ENCODE data around the gene SLC4A11. TPM values are rescaled to one million over a fixed set of nuclear protein-coding genes. Genes with fewer than 3 reads are reported as not detected.
A peak's percentile ranks its signal among the peaks of the same experiment; 100 is the strongest.
"Not testable (repeated sequence)": the region's sequence is repeated elsewhere in the genome, so short reads cannot be mapped to it uniquely, and the experiment has no call there.

The SLC4A11 gene
- total RNA-seq, 1 donor from 2014 or later, result 3.2 TPM

DNA sequence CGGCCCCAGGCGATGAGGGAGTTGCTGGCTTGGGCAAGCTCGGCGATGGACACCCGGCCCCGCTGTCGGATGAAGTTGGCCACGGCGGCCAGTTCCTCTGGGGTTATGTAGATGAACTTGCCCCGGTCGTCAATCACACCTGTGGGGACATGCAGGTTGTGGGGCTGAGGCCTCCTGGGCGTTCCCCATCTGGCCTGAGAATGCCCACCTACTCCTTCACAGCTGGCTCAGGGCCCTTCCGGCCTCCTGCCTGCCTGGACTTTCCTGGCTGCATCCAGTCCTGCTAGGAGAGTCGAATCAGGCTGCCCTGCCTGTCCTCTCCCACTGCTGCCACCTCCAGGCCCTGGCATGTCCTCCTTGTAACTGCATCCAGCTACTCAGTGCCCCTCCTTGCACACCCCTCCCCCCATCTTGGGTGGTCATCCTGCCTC lies 48.3 kb downstream of the SLC4A11 start:
- FAIRE-seq (no peak), DNase-seq (ENCODE audit: low read depth) (no peak)
- Histone ChIP-seq H3K4me3 (ENCODE audit: low read depth, low read length) (no peak overlapping the region), H3K27me3 (ENCODE audit: control insufficient read depth, insufficient read depth, low read length) (no peaks in the 10 kb centered on the region), H3K36me3 (ENCODE audit: control insufficient read depth, insufficient read depth, low read length) (peaks cover 40% of the 10 kb centered on the region)
- TF ChIP-seq, protein P1, sequence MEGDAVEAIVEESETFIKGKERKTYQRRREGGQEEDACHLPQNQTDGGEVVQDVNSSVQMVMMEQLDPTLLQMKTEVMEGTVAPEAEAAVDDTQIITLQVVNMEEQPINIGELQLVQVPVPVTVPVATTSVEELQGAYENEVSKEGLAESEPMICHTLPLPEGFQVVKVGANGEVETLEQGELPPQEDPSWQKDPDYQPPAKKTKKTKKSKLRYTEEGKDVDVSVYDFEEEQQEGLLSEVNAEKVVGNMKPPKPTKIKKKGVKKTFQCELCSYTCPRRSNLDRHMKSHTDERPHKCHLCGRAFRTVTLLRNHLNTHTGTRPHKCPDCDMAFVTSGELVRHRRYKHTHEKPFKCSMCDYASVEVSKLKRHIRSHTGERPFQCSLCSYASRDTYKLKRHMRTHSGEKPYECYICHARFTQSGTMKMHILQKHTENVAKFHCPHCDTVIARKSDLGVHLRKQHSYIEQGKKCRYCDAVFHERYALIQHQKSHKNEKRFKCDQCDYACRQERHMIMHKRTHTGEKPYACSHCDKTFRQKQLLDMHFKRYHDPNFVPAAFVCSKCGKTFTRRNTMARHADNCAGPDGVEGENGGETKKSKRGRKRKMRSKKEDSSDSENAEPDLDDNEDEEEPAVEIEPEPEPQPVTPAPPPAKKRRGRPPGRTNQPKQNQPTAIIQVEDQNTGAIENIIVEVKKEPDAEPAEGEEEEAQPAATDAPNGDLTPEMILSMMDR (IDR thresholded peaks at IDR 0.05; ENCODE audit: insufficient read depth, low read length, severe bottlenecking), result no peak

DNA sequence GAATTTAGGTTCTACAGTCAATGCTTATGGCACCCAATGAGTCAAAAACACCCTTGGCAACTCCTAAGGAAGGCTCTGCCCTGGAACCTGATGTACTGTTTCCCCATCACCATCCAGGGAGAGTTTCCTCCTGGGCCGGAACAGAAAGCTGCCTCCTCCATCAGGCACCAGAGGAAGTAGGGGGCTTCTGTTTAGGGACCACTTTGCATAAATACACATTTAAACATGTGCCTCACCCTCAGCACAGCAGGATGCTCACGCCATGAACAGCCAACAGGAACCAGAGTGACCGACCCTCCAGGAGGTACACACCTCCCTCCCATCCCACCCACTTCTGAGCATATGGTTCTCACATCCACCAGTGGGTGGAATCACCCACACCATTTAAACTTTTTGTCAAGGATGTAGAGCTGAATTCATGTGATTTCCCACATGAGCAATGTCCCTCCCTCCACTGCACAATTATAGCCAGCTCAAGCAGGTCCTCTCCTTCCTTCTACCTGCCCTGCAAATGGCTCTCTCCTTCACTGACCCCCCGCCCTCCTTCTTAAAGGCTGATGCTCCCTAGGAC lies 49.3 kb downstream of the SLC4A11 start:
- peaks cover 31% of the 10 kb centered on the region for H3K36me3 ChIP-seq (ENCODE audit: control insufficient read depth, insufficient read depth, low read length)
- FAIRE-seq (no peak), DNase-seq (ENCODE audit: low read depth) (no peak)
- TF ChIP-seq, protein P1 (IDR thresholded peaks at IDR 0.05; ENCODE audit: insufficient read depth, low read length, severe bottlenecking), result no peak
- H3K4me3 ChIP-seq (ENCODE audit: low read depth, low read length), result no peak overlapping the region
- H3K27me3 ChIP-seq (ENCODE audit: control insufficient read depth, insufficient read depth, low read length), result no peaks in the 10 kb centered on the region

DNA sequence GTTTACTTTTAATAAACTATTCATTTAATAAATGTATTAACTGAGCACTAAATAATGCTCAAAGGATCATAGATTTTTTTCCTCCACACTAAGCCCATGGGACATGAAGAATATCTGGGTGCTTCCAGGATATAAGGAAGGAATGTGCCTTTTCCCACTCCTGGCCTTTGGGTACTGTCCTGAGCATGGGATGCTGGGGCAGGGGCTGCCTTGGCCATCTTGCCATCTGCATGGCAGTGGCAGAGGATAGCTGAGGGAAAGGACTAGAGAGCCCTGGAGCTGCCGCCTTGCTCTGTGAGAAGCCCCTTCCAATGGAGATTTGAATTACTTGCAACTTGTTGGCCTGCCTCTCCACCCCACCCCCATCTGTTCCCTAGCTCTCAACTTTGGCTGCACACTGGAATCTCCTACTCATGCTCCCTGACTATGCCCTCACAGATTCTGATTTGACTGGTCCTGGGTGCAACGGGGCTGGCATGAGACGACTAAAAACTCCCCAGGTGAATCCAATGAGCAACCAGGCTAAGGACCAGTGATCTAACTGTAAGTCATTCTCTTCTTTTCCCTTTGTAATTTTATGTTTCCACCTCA lies 50.1 kb downstream of the SLC4A11 start:
- TF ChIP-seq, protein P1 (IDR thresholded peaks at IDR 0.05; ENCODE audit: insufficient read depth, low read length, severe bottlenecking), result no peak
- H3K36me3 ChIP-seq (ENCODE audit: control insufficient read depth, insufficient read depth, low read length), result peaks cover 24% of the 10 kb centered on the region
- FAIRE-seq, result no peak

DNA sequence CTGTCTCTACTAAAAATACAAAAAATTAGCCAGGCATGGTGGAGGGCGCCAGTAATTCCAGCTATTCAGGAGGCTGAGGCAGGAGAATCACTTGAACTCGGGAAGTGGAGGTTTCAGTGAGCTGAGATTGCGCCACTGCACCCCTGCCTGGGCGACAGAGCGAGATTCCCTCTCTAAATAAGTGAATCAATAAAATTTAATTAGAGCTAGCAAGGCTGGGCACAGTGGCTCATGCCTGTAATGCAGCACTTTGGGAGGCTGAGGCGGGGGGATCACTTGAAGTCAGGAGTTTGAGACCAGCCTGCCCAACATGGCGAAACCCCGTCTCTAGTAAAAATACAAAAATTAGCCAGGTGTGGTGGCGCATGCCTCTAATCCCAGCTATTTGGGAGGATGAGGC lies 51.1 kb downstream of the SLC4A11 start:
- peaks cover 20% of the 10 kb centered on the region for H3K36me3 ChIP-seq (ENCODE audit: control insufficient read depth, insufficient read depth, low read length)
- not testable (repeated sequence) for FAIRE-seq; H3K27me3 ChIP-seq (ENCODE audit: control insufficient read depth, insufficient read depth, low read length); H3K4me3 ChIP-seq (ENCODE audit: low read depth, low read length); DNase-seq (ENCODE audit: low read depth)

More for the DNA sequence above, 50.1 kb downstream of the SLC4A11 start:
- H3K4me3 ChIP-seq (ENCODE audit: low read depth, low read length), result no peak overlapping the region
- DNase-seq (ENCODE audit: low read depth), result no peak
- H3K27me3 ChIP-seq (ENCODE audit: control insufficient read depth, insufficient read depth, low read length), result no peaks in the 10 kb centered on the region

DNA sequence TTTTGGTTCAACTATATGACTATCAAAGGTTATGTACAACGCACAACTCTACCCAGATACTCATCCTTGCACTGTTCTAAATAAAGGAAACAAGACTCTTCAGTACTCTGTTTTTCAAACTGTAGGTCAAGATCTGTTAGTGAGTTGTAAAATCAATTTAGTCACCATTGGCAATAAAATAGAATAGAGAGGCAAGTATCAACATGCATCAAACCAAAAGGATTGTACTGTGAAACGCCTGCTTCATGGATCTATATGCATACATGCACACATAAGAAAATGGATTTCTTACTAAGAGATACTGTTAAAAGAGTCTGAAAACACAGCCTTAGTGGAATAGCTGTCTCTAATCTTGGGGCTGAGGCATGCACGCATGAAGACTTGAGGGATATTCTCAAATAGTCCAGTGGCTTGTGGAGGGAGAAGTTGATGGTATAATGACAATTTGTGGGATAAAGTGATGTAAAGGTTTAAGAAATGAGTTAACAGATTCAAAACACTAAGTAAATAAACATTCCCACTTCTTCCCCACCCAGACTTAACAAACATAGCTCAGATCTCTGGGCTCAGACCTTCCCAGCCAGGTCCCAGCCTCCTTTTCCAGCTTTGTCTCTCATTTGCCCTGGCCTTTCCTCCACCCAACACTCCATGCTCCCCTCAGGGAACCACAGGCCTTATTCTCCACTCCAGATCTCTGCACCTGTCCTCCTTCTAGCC lies 54.9 kb downstream of the SLC4A11 start:
- TF ChIP-seq, protein P1 (IDR thresholded peaks at IDR 0.05; ENCODE audit: insufficient read depth, low read length, severe bottlenecking), result no peak
- no peak overlapping the region for H3K4me3 ChIP-seq (ENCODE audit: low read depth, low read length)
- no peaks in the 10 kb centered on the region for H3K36me3 ChIP-seq (ENCODE audit: control insufficient read depth, insufficient read depth, low read length)
- H3K27me3 ChIP-seq (ENCODE audit: control insufficient read depth, insufficient read depth, low read length), result no peaks in the 10 kb centered on the region
- DNase-seq (ENCODE audit: low read depth) (peak; percentile 65), FAIRE-seq (no peak)

DNA sequence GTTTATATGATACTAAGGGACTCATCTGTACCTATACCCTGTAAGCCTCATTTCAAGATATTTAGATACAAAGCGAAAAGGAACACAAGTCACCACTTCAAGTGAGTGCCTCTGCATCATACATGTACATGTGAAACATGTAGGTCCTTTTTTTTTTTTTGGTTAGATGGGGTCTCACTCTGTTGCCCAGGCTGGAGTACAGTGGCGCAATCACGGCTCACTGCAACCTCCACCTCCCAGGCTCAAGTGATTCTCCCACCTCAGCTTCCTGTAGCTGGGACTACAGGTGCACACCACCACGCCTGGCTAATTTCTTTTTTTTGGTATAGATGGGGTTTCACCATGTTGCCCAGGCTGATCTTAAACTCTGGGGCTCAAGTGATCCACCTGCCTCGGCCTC lies 56.6 kb downstream of the SLC4A11 start:
- not testable (repeated sequence) for FAIRE-seq; H3K36me3 ChIP-seq (ENCODE audit: control insufficient read depth, insufficient read depth, low read length)

More for the DNA sequence above, 56.6 kb downstream of the SLC4A11 start:
- not testable (repeated sequence) for H3K4me3 ChIP-seq (ENCODE audit: low read depth, low read length); H3K27me3 ChIP-seq (ENCODE audit: control insufficient read depth, insufficient read depth, low read length); DNase-seq (ENCODE audit: low read depth)
